Omental fat pad (tissue), 4 donors: ENCODE results near the gene PCDHB4. TPM values are rescaled to one million over a fixed set of nuclear protein-coding genes. Genes with fewer than 3 reads are reported as not detected.
"Not testable (repeated sequence)": the region's sequence is repeated elsewhere in the genome, so short reads cannot be mapped to it uniquely, and the experiment has no call there.

Experiments used
- ATAC-seq: fragments of 150-250 bp; one replicate; pipeline ENCODE4 v1.9.1; 2016; ENCODE audit warnings: mild to moderate bottlenecking, moderate library complexity; ENCODE audit not compliant: low FRiP score
- DNase-seq: peaks from one replicate; pipeline ENCODE4 v3.0.0-alpha.2; 2019; ENCODE audit warnings: low spot score
- CTCF ChIP-seq, 3 donors: fragments of 450-650 bp; IDR thresholded peaks; one replicate each; pipeline ENCODE4 v1.5.1; 2016 to 2017; ENCODE audit warnings: antibody characterized with exemption in 3 of 3, mild to moderate bottlenecking in 3 of 3, moderate library complexity in 2 of 3
- total RNA-seq, 4 donors: library from RNA; depleted of rRNA; stranded (reverse); fragments of >200 nt; gene quantifications; one replicate each; pipeline ENCODE4 v1.1.0, GENCODE V29; 2016

PCDHB4 gene
- total RNA-seq, 4 donors from 2014 or later = 1.2 to 6.9 (median 3.2) TPM

- ATAC-seq (no peak), DNase-seq (no peak)
- TF ChIP-seq CTCF (IDR thresholded peaks at IDR 0.05) = no peak
Observed at GRCh38 chr5:141155540-141156374, 34.1 kb downstream of the PCDHB4 start.

GRCh38 chr5:141157356-141157755 is 35.7 kb downstream of the PCDHB4 start:
- DNase-seq, ATAC-seq: not testable (repeated sequence)

GRCh38 chr5:141157901-141158300 is 36.3 kb downstream of the PCDHB4 start:
- ATAC-seq, DNase-seq: not testable (repeated sequence)

GRCh38 chr5:141172381-141173204 is 51.0 kb downstream of the PCDHB4 start, which contains the start of gene PCDHB7:
Gene PCDHB7 (plus strand): TSS chr5:141172644. CDS start chr5:141172836, 192 bp downstream.
- ATAC-seq = no peak
- no peak for TF ChIP-seq CTCF (IDR thresholded peaks at IDR 0.05)
- no peak for DNase-seq

GRCh38 chr5:141174291-141175104 is 52.9 kb downstream of the PCDHB4 start:
- ATAC-seq, DNase-seq: not testable (repeated sequence)

Other genes with a start within 250 kb of the PCDHB4 start
- 1 to 10 TPM in 2 of 4 donors, under 1 TPM in 2; 0.69 to 4.9 (median 1.1) TPM for gene PCDHA12, start 246.5 kb upstream of the PCDHB4 start, total RNA-seq
- 1 to 10 TPM in 3 of 4 donors, under 1 TPM in 1; 0.96 to 1.4 (median 1.2) TPM for gene PCDHA13, start 239.7 kb upstream of the PCDHB4 start, total RNA-seq
- gene PCDHAC1, start 195.5 kb upstream of the PCDHB4 start, total RNA-seq = 1 to 10 TPM in 2 of 4 donors, under 1 TPM in 2; 0.47 to 2.1 (median 0.87) TPM
- 10 to 100 TPM in 1 of 4 donors, 1 to 10 TPM in 3; 3.1 to 10.0 (median 3.8) TPM for gene PCDHAC2, start 155.3 kb upstream of the PCDHB4 start, total RNA-seq
- under 1 TPM in 2 of 4 donors, not detected in 2; under 0.01 to 0.09 TPM for gene PCDHB1, start 70.4 kb upstream of the PCDHB4 start, total RNA-seq
- 1 to 10 TPM; 2.2 to 4.9 (median 2.8) TPM for gene PCDHB2, start 27.2 kb upstream of the PCDHB4 start, total RNA-seq
- gene PCDHB3, start 21.3 kb upstream of the PCDHB4 start, total RNA-seq = 1 to 10 TPM; 1.4 to 4.4 (median 1.9) TPM
- 1 to 10 TPM; 1.1 to 6.5 (median 2.7) TPM for gene PCDHB5, start 13.4 kb downstream of the PCDHB4 start, total RNA-seq
- 1 to 10 TPM in 1 of 4 donors, under 1 TPM in 3; 0.38 to 1.4 (median 0.47) TPM for gene PCDHB6, start 28.2 kb downstream of the PCDHB4 start, total RNA-seq
- gene PCDHB7, start 50.8 kb downstream of the PCDHB4 start, total RNA-seq = 1 to 10 TPM in 3 of 4 donors, under 1 TPM in 1; 0.94 to 3.3 (median 1.5) TPM
- under 1 TPM; 0.44 to 0.63 (median 0.53) TPM for gene PCDHB8, start 56.0 kb downstream of the PCDHB4 start, total RNA-seq
- 1 to 10 TPM; 2.3 to 6.1 (median 3.6) TPM for gene PCDHB16, start 60.6 kb downstream of the PCDHB4 start, total RNA-seq
- gene PCDHB9, start 65.3 kb downstream of the PCDHB4 start, total RNA-seq = 1 to 10 TPM; 1.3 to 4.7 (median 2.8) TPM
- gene PCDHB10, start 70.5 kb downstream of the PCDHB4 start, total RNA-seq = 1 to 10 TPM in 3 of 4 donors, under 1 TPM in 1; 0.96 to 3.6 (median 1.2) TPM
- gene PCDHB11, start 77.8 kb downstream of the PCDHB4 start, total RNA-seq = 1 to 10 TPM; 1.3 to 2.4 (median 1.7) TPM
- gene PCDHB12, start 86.9 kb downstream of the PCDHB4 start, total RNA-seq = 1 to 10 TPM; 1.9 to 4.4 (median 2.5) TPM
- 1 to 10 TPM; 1.8 to 7.7 (median 3.0) TPM for gene PCDHB13, start 92.1 kb downstream of the PCDHB4 start, total RNA-seq
- 1 to 10 TPM; 2.0 to 7.1 (median 3.1) TPM for gene PCDHB14, start 101.5 kb downstream of the PCDHB4 start, total RNA-seq
- 1 to 10 TPM; 2.0 to 6.0 (median 3.3) TPM for gene PCDHB15, start 123.6 kb downstream of the PCDHB4 start, total RNA-seq
- gene SLC25A2, start 182.2 kb downstream of the PCDHB4 start, total RNA-seq = 1 to 10 TPM in 1 of 4 donors, under 1 TPM in 1, not detected in 2; 0.46 to 2.0 TPM
- 10 to 100 TPM; 43.7 to 57.8 (median 52.5) TPM for gene TAF7, start 199.0 kb downstream of the PCDHB4 start, total RNA-seq
- 1 to 10 TPM in 1 of 4 donors, under 1 TPM in 3; 0.12 to 2.2 (median 0.59) TPM for gene PCDHGA1, start 208.7 kb downstream of the PCDHB4 start, total RNA-seq
- 1 to 10 TPM; 2.0 to 6.6 (median 4.0) TPM for gene PCDHGA2, start 216.9 kb downstream of the PCDHB4 start, total RNA-seq
- 1 to 10 TPM; 2.3 to 6.3 (median 2.8) TPM for gene PCDHGA3, start 222.0 kb downstream of the PCDHB4 start, total RNA-seq
- 1 to 10 TPM; 1.4 to 6.0 (median 2.2) TPM for gene PCDHGB1, start 228.3 kb downstream of the PCDHB4 start, total RNA-seq
- gene PCDHGA4, start 233.2 kb downstream of the PCDHB4 start, total RNA-seq = 1 to 10 TPM; 2.6 to 9.0 (median 3.9) TPM
- gene PCDHGB2, start 238.2 kb downstream of the PCDHB4 start, total RNA-seq = 10 to 100 TPM in 1 of 4 donors, 1 to 10 TPM in 3; 2.5 to 15.3 (median 4.4) TPM
- gene PCDHGA5, start 242.3 kb downstream of the PCDHB4 start, total RNA-seq = 10 to 100 TPM in 1 of 4 donors, 1 to 10 TPM in 3; 2.0 to 14.5 (median 3.3) TPM
- gene PCDHGB3, start 248.4 kb downstream of the PCDHB4 start, total RNA-seq = 10 to 100 TPM in 1 of 4 donors, 1 to 10 TPM in 3; 2.5 to 13.2 (median 3.9) TPM